Mesothelial cell of epicardium (in vitro differentiated cells): ENCODE measurements around the gene STK10. TPM values are rescaled to one million over a fixed set of nuclear protein-coding genes. Genes with fewer than 3 reads are reported as not detected.

Experiments used
- DNase-seq, 2 experiments: peaks; one replicate each; pipeline ENCODE4 v3.0.0; 2021; ENCODE audit warnings: low spot score in 2 of 2; ENCODE audit not compliant: unreplicated experiment in 2 of 2
- H3K27ac Mint-ChIP-seq: 2 replicates; pipeline ENCODE4 v1.8.0; 2021; ENCODE audit warnings: mixed read lengths
- H3K27me3 Mint-ChIP-seq: 2 replicates; pipeline ENCODE4 v1.8.0; 2021; ENCODE audit warnings: low read depth, mixed read lengths
- H3K36me3 Mint-ChIP-seq: 2 replicates; pipeline ENCODE4 v1.8.0; 2021; ENCODE audit warnings: mixed read lengths
- H3K4me1 Mint-ChIP-seq: 2 replicates; pipeline ENCODE4 v1.8.0; 2021; ENCODE audit warnings: mixed read lengths
- H3K4me3 Mint-ChIP-seq: 2 replicates; pipeline ENCODE4 v1.8.0; 2021; ENCODE audit warnings: mild to moderate bottlenecking, moderate library complexity, mixed read lengths
- H3K9me3 Mint-ChIP-seq: 2 replicates; pipeline ENCODE4 v1.8.0; 2021; ENCODE audit warnings: mixed read lengths
- CTCF ChIP-seq: fragments of 200-600 bp; sonication (generic); IDR thresholded peaks from one replicate; pipeline ENCODE4 v1.5.0; 2021; ENCODE audit warnings: antibody characterized with exemption; ENCODE audit not compliant: unreplicated experiment
- total RNA-seq: library from RNA; stranded (reverse); gene quantifications from 3 replicates; pipeline ENCODE4 v1.2.1, GENCODE V29; 2021

The STK10 gene
- total RNA-seq, 1 donor from 2014 or later = 15.5 TPM

- no peaks in the 10 kb centered on the region for H3K4me1 Mint-ChIP-seq
- DNase-seq = no peak
- no peak overlapping the region for H3K27ac Mint-ChIP-seq
- H3K36me3 Mint-ChIP-seq = no peaks in the 10 kb centered on the region
- H3K4me3 Mint-ChIP-seq = no peak overlapping the region
- no peak for TF ChIP-seq CTCF
- peaks cover under 1% of the 10 kb centered on the region for H3K27me3 Mint-ChIP-seq
- H3K9me3 Mint-ChIP-seq = no peaks in the 10 kb centered on the region
These were observed 7.2 kb upstream of the STK10 start for GRCh38 chr5:172194985-172195774.

DNA sequence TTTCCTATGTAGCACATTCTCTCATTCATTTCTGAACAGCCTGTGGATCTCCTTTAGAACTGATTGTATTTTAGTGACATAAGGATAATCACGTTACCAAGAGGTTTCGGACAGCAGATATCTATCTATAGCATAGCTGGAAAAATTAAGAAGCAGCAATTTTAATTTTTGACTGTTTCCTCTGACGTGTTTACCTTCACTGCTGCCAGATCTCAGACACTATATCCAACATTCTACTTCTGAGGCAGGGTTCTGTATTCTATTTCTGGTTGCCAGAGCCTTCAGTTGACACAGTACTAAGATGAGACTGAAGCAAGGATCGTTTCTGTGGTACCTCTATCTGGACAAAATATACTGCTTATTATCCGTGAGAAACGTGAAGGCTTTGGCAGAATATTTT is 5.8 kb upstream of the STK10 start, which contains the start of gene EFCAB9:
TSS of gene EFCAB9 (plus strand) at position 301 of the 400 bp plus-strand sequence. CDS start at position 302, 1 bp downstream.
- Mint-ChIP-seq H3K27ac (no peak within 1 kb of the TSS), H3K4me3 (no peak within 1 kb of the TSS), H3K4me1 (peaks cover 4% of the 10 kb centered on the region)

GRCh38 chr5:172189693-172190296 is 1.8 kb upstream of the STK10 start:
- no peak for TF ChIP-seq CTCF
- H3K4me1 Mint-ChIP-seq = peaks cover 13% of the 10 kb centered on the region
- H3K36me3 Mint-ChIP-seq = no peaks in the 10 kb centered on the region
- H3K9me3 Mint-ChIP-seq = no peaks in the 10 kb centered on the region
- DNase-seq = no peak
- peak overlapping the region; percentile 5 for H3K27ac Mint-ChIP-seq
- H3K27me3 Mint-ChIP-seq = peaks cover 24% of the 10 kb centered on the region
- H3K4me3 Mint-ChIP-seq = no peak overlapping the region

More for the DNA sequence above, 5.8 kb upstream of the STK10 start, which contains the start of gene EFCAB9:
- no peak for DNase-seq
- no peaks in the 10 kb centered on the region for H3K9me3 Mint-ChIP-seq
- H3K36me3 Mint-ChIP-seq = no peaks in the 10 kb centered on the region
- no peak for TF ChIP-seq CTCF
- peaks cover 10% of the 10 kb centered on the region for H3K27me3 Mint-ChIP-seq

GRCh38 chr5:172188893-172189692 is 1.1 kb upstream of the STK10 start:
- peak overlapping the region; percentile 77 for H3K4me3 Mint-ChIP-seq
- H3K27ac Mint-ChIP-seq = peak overlapping the region; percentile 5
- DNase-seq = no peak
- H3K4me1 Mint-ChIP-seq = peaks cover 13% of the 10 kb centered on the region
- H3K36me3 Mint-ChIP-seq = no peaks in the 10 kb centered on the region
- no peaks in the 10 kb centered on the region for H3K9me3 Mint-ChIP-seq
- TF ChIP-seq CTCF = no peak
- peaks cover 24% of the 10 kb centered on the region for H3K27me3 Mint-ChIP-seq

- no peak for DNase-seq
- peak overlapping the region; percentile 78 for H3K4me3 Mint-ChIP-seq
- peaks cover 2% of the 10 kb centered on the region for H3K36me3 Mint-ChIP-seq
- no peak for TF ChIP-seq CTCF
- peaks cover 13% of the 10 kb centered on the region for H3K4me1 Mint-ChIP-seq
- peak overlapping the region; percentile 33 for H3K27ac Mint-ChIP-seq
- H3K9me3 Mint-ChIP-seq = no peaks in the 10 kb centered on the region
- H3K27me3 Mint-ChIP-seq = peaks cover 24% of the 10 kb centered on the region
These were observed 649 bp downstream of the STK10 start for GRCh38 chr5:172187118-172188032.
